GM20000 (cell line): Measurements from ENCODE around the gene SLC9C1.

ENCODE experiments used
- DNase-seq: peaks from one replicate; pipeline ENCODE4 v3.0.0; 2012; ENCODE audit warnings: low spot score
- TF ChIP-seq, protein P1 (sequence below): IDR thresholded peaks from 2 replicates; pipeline ENCODE4 v1.5.1; 2012; ENCODE audit warnings: mild to moderate bottlenecking, control low read depth; ENCODE audit errors: extremely low read depth, missing control alignments

The SLC9C1 gene

GRCh38 chr3:112304611-112305010 lies 10.6 kb upstream of the SLC9C1 start:
- DNase-seq: no peak
- TF ChIP-seq, protein P1, sequence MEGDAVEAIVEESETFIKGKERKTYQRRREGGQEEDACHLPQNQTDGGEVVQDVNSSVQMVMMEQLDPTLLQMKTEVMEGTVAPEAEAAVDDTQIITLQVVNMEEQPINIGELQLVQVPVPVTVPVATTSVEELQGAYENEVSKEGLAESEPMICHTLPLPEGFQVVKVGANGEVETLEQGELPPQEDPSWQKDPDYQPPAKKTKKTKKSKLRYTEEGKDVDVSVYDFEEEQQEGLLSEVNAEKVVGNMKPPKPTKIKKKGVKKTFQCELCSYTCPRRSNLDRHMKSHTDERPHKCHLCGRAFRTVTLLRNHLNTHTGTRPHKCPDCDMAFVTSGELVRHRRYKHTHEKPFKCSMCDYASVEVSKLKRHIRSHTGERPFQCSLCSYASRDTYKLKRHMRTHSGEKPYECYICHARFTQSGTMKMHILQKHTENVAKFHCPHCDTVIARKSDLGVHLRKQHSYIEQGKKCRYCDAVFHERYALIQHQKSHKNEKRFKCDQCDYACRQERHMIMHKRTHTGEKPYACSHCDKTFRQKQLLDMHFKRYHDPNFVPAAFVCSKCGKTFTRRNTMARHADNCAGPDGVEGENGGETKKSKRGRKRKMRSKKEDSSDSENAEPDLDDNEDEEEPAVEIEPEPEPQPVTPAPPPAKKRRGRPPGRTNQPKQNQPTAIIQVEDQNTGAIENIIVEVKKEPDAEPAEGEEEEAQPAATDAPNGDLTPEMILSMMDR: no peak

- TF ChIP-seq, protein P1: no peak
Measured at GRCh38 chr3:112303764-112304325, 9.8 kb upstream of the SLC9C1 start.

DNA sequence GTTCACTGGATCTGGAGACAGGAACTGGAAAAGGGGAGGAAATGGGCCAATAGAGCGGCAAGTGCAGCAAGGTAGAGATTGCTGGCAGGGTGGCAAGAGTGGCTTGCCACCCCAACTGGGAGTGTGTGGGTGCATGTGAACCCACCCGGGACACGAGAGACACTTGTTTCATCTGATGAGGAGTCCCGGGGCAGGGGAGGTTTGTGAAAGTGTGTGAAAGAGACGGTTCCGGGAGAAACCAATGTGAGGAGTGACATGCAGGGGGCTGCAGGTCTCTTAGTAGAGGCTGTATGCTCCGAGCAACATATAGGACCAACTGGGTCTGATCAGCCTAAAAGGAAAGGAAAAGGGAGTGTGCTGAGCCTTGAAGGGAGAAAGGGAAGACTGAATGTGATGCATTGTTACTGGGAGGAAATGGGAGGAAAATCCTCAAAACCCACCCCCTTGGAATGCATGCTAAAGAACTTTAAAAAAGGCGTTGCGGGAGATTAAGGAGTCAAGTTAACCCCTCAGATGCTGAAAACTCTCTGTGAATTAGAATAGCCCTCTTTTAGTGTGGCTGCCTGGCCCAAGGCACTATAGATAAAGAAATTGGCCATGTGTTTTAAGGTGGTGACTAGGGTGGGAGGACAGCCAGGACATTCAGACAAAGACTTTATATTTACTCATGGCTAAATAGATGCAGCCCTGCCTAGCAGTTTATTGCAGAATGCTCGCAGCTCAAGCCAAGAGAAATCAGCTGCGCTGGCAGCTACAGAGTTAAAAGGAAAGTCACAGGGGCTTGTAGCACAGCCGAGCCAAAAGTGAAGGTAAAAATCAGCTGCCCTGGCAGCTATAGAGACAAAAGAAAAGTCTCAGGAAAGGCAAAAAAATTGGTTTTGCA lies 9.1 kb upstream of the SLC9C1 start:
- DNase-seq: peak; percentile 11
- TF ChIP-seq, protein P1: no peak

More at GRCh38 chr3:112303764-112304325, 9.8 kb upstream of the SLC9C1 start:
- DNase-seq: no peak

DNA sequence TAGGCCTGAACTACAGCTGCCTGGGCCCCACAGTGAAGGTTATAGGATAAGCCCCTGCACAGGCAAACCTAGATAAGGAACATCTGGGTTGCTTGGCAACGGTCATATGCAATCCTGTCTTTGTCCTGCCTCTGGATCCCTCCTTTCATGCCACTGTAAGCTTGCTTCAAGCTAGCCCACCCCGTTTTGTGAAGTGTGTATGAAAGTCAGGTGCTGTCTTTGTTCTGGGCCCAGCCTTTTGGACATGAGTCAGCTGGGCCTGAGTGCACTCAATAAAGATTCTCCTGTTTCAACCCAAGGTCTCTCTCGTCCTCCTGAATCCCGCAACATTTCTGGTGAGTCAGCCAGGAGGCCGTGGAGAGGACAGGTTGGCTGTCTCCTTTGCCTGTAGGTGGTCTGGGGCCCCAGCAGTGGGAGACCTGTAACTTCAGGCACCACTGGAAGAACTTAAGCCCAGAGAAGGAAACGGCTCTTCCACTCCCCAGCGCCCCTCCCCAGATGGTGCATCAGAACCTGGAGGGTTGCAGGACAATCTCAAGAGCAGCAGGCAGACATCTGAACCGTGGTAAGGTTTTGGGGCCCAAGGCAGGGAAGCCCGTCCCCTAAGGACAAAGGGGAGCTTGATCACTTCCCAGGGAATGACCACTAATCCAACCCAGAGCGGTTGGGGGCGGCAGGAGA lies 8.3 kb upstream of the SLC9C1 start:
- DNase-seq: no peak
- TF ChIP-seq, protein P1: no peak

DNA sequence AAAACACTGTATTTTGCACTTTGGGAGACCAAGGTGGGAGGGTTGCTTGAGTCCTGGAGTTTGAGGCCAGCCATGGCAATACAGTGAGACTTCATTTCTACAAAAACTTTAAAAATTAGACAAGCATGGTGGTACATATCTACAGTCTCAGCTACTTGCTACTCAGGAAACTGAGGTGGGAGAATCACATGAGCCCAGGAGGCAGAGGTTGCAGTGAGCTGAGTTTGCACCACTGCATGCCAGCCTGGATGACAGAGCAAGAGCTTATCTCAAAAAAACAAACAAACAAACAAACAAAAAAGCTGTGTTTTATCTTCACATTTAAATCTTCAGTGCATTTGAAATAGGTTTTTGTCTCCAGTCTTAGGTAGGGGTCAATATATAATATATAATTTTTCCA lies 4.8 kb upstream of the SLC9C1 start:
- DNase-seq: no peak
- TF ChIP-seq, protein P1: no peak

DNA sequence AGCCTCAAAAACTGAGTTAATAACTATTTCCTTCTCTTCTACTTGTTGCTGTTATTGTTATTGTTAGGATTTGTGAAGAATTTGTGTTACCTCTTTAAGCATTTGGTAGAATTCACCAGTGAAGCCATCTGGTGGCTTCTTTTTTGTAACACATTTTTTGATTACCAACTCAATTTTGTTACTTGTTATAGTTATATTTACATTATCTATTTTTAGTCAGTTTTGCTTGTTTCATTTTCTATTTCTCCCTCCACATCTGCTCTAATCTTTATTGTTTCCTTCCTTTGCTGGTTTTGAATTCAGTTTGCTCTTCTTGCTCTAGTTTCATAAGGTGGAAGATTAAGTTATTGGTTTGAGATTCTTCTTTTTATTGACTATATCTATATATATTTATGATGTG lies 3.7 kb upstream of the SLC9C1 start:
- TF ChIP-seq, protein P1: no peak
- no peak for DNase-seq

DNA sequence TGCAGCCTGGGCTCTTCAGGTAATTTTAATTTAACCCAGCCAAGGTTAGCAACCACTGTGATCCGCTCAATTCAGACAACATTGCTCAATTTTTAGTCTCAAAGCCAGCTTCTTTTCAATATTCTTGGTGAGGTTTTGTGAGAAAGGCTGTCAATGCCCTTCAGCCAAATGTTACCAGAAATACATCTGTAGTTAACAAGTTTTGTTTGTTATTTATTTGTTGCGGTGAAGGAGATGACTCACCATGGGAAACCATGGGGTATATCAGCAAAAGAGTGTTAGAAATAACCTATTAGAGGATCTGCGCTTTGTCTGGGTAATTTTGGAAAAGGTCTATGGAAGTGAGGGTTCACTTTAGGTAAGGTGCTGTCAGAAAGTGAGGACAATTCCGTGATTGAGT lies 5.0 kb downstream of the SLC9C1 start:
- DNase-seq: no peak
- TF ChIP-seq, protein P1: no peak
